CD4-positive, alpha-beta T cell treated with Interleukin-1 beta for 1 hour (primary cell): ENCODE measurements around the gene HMGN5.

Source experiments
- DNase-seq, 2 donors: peaks; one replicate each; pipeline ENCODE4 v3.0.0-alpha.2; 2020 to 2022

Gene HMGN5

GRCh38 chrX:81201671-81202455 is at the start of gene HMGN5, which contains the start of gene SH3BGRL:
HMGN5 (minus strand) TSS chrX:81201913; CDS start chrX:81121549, 80,364 bp downstream.
SH3BGRL (plus strand) TSS chrX:81202102; CDS start chrX:81202201, 99 bp downstream.
- DNase-seq = peak; percentile 73 to 77

- DNase-seq = no peak
Measured at GRCh38 chrX:81241753-81242152, 40.0 kb upstream of the HMGN5 start.

GRCh38 chrX:81240701-81241331 is 39.1 kb upstream of the HMGN5 start:
- DNase-seq = no peak

- DNase-seq = no peak
Measured at GRCh38 chrX:81238166-81238565, 36.5 kb upstream of the HMGN5 start.

GRCh38 chrX:81237516-81237915 is 35.8 kb upstream of the HMGN5 start:
- DNase-seq = no peak

GRCh38 chrX:81232218-81232617 is 30.5 kb upstream of the HMGN5 start:
- no peak for DNase-seq

- DNase-seq = no peak
Measured at GRCh38 chrX:81231476-81231875, 29.8 kb upstream of the HMGN5 start.

GRCh38 chrX:81229901-81230300 is 28.2 kb upstream of the HMGN5 start:
- DNase-seq = no peak

GRCh38 chrX:81229229-81229628 is 27.5 kb upstream of the HMGN5 start:
- DNase-seq = no peak

GRCh38 chrX:81215685-81216084 is 14.0 kb upstream of the HMGN5 start:
- DNase-seq = no peak

GRCh38 chrX:81208916-81209315 is 7.2 kb upstream of the HMGN5 start:
- no peak for DNase-seq

GRCh38 chrX:81206476-81206875 is 4.8 kb upstream of the HMGN5 start:
- DNase-seq = no peak

- no peak for DNase-seq
Measured at GRCh38 chrX:81205551-81205950, 3.8 kb upstream of the HMGN5 start.

GRCh38 chrX:81202943-81203342 is 1.2 kb upstream of the HMGN5 start:
- no peak for DNase-seq

GRCh38 chrX:81202456-81202819 is 725 bp upstream of the HMGN5 start:
- peak in 1 of 2 donors; percentile 5 for DNase-seq

GRCh38 chrX:81201071-81201470 is 642 bp downstream of the HMGN5 start:
- no peak for DNase-seq

- DNase-seq = peak; percentile 45 to 62
Measured at GRCh38 chrX:81195712-81196111, 6.0 kb downstream of the HMGN5 start.

GRCh38 chrX:81195259-81195658 is 6.5 kb downstream of the HMGN5 start:
- no peak for DNase-seq

- peak in 1 of 2 donors; percentile 4 for DNase-seq
Measured at GRCh38 chrX:81174286-81174685, 27.4 kb downstream of the HMGN5 start.

- no peak for DNase-seq
Measured at GRCh38 chrX:81168391-81168790, 33.3 kb downstream of the HMGN5 start.

GRCh38 chrX:81121513-81122363 is 80.0 kb downstream of the HMGN5 start:
- peak; percentile 88 to 89 for DNase-seq

GRCh38 chrX:81120936-81121371 is 80.8 kb downstream of the HMGN5 start:
- peak; percentile 25 to 38 for DNase-seq

- DNase-seq = peak in 1 of 2 donors; percentile 8
Measured at GRCh38 chrX:81120258-81120935, 81.3 kb downstream of the HMGN5 start.
